ENCODE measurements around the gene FAM120C.

Gene FAM120C

GRCh38 chrX:54030329-54030728 is 152.7 kb downstream of the FAM120C start:
- DNase-seq (ENCODE audit: low read depth): no peak

DNA sequence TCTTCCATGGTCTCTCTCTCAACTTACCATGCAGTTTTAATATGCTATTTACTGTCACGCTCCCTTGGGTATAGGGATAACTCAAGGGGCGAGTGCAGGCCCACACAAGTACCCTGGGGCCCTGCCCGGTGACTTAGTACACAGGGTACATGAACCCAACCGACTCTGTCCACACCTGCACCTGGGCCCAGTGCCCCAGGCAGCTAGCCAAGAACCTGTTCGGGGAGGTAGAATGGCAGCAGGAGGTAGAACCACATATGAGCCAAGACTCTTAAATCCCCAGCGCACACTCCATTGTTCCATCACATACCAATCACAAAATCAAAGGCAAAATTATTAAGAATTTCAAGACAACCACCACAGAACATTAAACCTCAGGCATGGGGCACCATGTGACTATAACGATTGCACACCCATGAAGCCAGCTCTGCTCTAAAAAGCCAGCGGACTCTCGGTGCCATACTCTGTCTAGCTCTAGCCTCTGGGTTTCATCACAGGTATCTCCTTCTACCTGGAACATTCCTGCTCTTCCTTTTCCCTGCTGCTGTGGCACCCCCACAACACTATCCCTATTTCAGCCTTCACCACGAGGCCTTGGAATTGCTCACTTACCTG is 153.4 kb downstream of the FAM120C start:
- no peak for DNase-seq (ENCODE audit: low read depth)

DNA sequence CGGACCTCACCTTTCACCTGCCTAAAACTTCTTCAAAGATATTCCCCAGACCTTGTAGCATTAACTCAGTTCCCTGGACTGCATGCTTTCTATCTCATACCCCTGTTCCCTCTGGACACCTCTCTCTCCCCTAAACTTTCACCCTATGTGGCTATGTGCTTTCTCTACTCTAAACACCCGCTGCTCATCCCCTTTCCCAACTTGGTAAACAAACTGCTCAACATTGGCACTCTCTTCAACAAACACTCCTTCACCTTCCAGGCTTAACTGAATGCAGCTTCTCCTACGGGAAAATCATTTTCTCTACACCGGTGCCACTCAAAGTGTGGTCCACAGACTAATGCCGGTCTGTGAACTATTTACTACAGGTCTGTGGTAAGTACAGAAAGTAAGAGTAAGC is 158.7 kb downstream of the FAM120C start:
- no peak for DNase-seq (ENCODE audit: low read depth)

Data from activated T-helper 1 cell treated with Interleukin-2 at 50 U/mL for 16 hours (primary cell).